Suprapubic skin (tissue), 4 donors: ENCODE measurements around the gene MAP4K5. TPM values are rescaled to one million over a fixed set of nuclear protein-coding genes. Genes with fewer than 3 reads are reported as not detected.

Experiments
- DNase-seq, 2 donors: peaks; one replicate each; pipeline ENCODE4 v3.0.0-alpha.2; 2019; ENCODE audit warnings: low spot score in 2 of 2
- H3K27ac ChIP-seq: fragments of 200-600 bp; sonication (generic); one replicate; pipeline ENCODE4 v1.5.1; 2019
- H3K27me3 ChIP-seq: fragments of 200-600 bp; sonication (generic); one replicate; pipeline ENCODE4 v1.5.1; 2019
- H3K36me3 ChIP-seq: fragments of 200-600 bp; sonication (generic); one replicate; pipeline ENCODE4 v1.5.1; 2019
- H3K4me1 ChIP-seq: fragments of 200-600 bp; sonication (generic); one replicate; pipeline ENCODE4 v1.5.1; 2019
- H3K4me3 ChIP-seq: fragments of 200-600 bp; sonication (generic); one replicate; pipeline ENCODE4 v1.5.1; 2019; ENCODE audit warnings: mild to moderate bottlenecking
- H3K9me3 ChIP-seq: fragments of 200-600 bp; sonication (generic); one replicate; pipeline ENCODE4 v1.5.1; 2019
- CTCF ChIP-seq, 2 donors: fragments of 200-600 bp in 1 of 2; fragments of 450-650 bp in 1 of 2; sonication (generic) in 1 of 2; IDR thresholded peaks; one replicate each; pipeline ENCODE4 v1.5.1; 2016 to 2019; ENCODE audit warnings: antibody characterized with exemption in 2 of 2, mild to moderate bottlenecking in 1 of 2, moderate library complexity in 1 of 2
- EP300 ChIP-seq: sonication (generic); formaldehyde crosslinking; IDR thresholded peaks from one replicate; pipeline ENCODE4 v1.6.1; 2017; ENCODE audit warnings: antibody characterized with exemption
- POLR2A ChIP-seq, 2 donors: fragments of 450-650 bp; IDR thresholded peaks; one replicate each; pipeline ENCODE4 v1.6.1; 2017; ENCODE audit warnings: antibody characterized with exemption in 2 of 2, mild to moderate bottlenecking in 2 of 2, moderate library complexity in 2 of 2
- POLR2AphosphoS5 ChIP-seq, 3 donors: sonication (generic); formaldehyde crosslinking; IDR thresholded peaks; one replicate each; pipeline ENCODE4 v1.6.1; 2017; ENCODE audit warnings: antibody characterized with exemption in 3 of 3
- WGBS: methylation state at CpG from one replicate; pipeline ENCODE4 v1.1.5; 2018; 5-methylcytosine and 5-hydroxymethylcytosine counted together
- total RNA-seq, 4 donors: library from RNA; depleted of rRNA; stranded (reverse); fragments of >200 nt; gene quantifications; one replicate each; pipeline ENCODE4 v1.1.0, GENCODE V29; 2016

Gene MAP4K5
- total RNA-seq, 4 donors from 2014 or later, result 109 to 226 (median 125) TPM

DNA sequence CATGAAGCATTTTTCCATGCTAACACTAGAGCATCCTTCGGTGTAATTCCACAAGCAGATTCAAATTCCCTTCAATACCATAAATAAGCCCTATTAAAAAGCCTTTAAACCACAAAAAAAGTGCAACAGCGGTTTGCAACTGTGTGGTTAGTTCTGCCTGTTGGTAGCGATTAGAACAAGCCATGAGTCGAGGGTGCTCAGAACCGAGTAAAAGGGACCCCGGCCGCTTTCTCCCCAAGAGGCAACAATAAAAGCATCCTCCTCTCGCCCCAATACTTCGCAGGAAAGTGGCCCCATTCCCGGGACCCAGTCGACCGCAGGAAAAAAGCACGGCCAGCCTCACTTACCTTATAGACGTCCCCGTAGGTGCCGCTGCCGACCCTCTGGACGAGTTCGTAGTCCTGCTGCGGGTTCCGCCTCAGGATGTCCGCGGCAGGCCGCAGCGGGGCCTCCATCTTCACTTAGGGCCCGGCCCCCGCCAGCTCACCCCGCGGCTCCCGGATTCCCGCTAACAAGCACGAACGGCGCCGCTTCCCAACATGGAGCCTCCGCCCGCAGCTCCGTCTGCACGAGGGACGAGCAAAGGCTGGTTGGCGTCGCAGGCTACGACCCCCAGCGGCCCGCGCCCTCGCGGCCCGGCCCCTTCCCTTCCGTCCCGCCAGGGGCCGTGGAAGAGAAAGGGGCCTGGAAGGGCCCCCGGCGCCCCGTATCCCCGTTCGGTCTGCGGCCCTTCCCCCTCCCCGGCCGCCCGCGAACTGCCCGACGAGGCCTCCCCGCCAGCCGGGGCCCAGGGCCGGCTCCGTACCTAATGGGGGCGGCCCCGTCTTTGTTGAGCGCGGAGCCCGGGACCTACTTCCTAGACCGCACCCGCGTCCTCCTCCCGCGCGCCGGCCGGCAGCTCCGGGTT is 521 bp downstream of the MAP4K5 start:
- peak; percentile 76 to 83 for DNase-seq
- WGBS, result 1% methylated on average over 43 of the region's 82 CpGs
- peaks cover 52% of the 10 kb centered on the region for H3K4me1 ChIP-seq
- H3K36me3 ChIP-seq, result no peaks in the 10 kb centered on the region
- TF ChIP-seq POLR2A (IDR thresholded peaks at IDR 0.05) (peak in 1 of 2 donors; percentile 19), CTCF (IDR thresholded peaks at IDR 0.05) (no peak), EP300 (no peak), POLR2AphosphoS5 (IDR thresholded peaks at IDR 0.05) (no peak)
- no peaks in the 10 kb centered on the region for H3K9me3 ChIP-seq
- H3K27ac ChIP-seq, result peak overlapping the region; percentile 97
- H3K27me3 ChIP-seq, result no peaks in the 10 kb centered on the region
- peak overlapping the region; percentile 83 for H3K4me3 ChIP-seq

GRCh38 chr14:50530794-50531365 is 1.5 kb downstream of the MAP4K5 start:
- peak overlapping the region; percentile 83 for H3K4me3 ChIP-seq
- TF ChIP-seq POLR2A (IDR thresholded peaks at IDR 0.05) (no peak), POLR2AphosphoS5 (IDR thresholded peaks at IDR 0.05) (no peak), EP300 (no peak), CTCF (IDR thresholded peaks at IDR 0.05) (no peak)
- WGBS, result 24% methylated on average over 8 of the region's 8 CpGs
- H3K27ac ChIP-seq, result no peak overlapping the region
- DNase-seq, result no peak
- no peaks in the 10 kb centered on the region for H3K27me3 ChIP-seq
- peaks cover 52% of the 10 kb centered on the region for H3K4me1 ChIP-seq
- H3K36me3 ChIP-seq, result no peaks in the 10 kb centered on the region
- no peaks in the 10 kb centered on the region for H3K9me3 ChIP-seq

DNA sequence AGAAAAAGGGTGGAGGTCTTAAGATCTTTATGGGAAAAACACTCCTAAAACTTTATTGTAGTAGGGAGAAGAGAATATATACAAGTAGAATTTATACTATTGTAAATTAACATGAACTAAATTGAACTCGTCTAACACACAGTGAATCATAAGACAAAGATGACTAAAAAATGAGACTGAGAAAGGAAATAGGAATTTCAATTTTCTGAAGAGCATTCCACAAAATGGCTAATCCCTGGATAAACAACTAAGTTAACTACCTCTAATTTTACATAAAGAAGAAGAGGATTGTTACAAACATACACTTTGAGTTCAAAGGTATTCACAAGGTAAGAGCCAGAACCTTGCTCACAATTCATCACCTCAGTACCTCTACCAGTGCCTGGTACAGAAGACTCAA is 2.0 kb downstream of the MAP4K5 start:
- Histone ChIP-seq H3K27me3 (no peaks in the 10 kb centered on the region), H3K27ac (no peak overlapping the region), H3K4me3 (peak overlapping the region; percentile 83), H3K4me1 (peaks cover 58% of the 10 kb centered on the region), H3K36me3 (no peaks in the 10 kb centered on the region), H3K9me3 (no peaks in the 10 kb centered on the region)
- no peak for TF ChIP-seq POLR2A (IDR thresholded peaks at IDR 0.05)
- no peak for TF ChIP-seq CTCF (IDR thresholded peaks at IDR 0.05)
- TF ChIP-seq POLR2AphosphoS5 (IDR thresholded peaks at IDR 0.05), result no peak
- no peak for TF ChIP-seq EP300
- DNase-seq, result no peak
- WGBS, result 24% methylated on average over 1 of the region's 1 CpG

DNA sequence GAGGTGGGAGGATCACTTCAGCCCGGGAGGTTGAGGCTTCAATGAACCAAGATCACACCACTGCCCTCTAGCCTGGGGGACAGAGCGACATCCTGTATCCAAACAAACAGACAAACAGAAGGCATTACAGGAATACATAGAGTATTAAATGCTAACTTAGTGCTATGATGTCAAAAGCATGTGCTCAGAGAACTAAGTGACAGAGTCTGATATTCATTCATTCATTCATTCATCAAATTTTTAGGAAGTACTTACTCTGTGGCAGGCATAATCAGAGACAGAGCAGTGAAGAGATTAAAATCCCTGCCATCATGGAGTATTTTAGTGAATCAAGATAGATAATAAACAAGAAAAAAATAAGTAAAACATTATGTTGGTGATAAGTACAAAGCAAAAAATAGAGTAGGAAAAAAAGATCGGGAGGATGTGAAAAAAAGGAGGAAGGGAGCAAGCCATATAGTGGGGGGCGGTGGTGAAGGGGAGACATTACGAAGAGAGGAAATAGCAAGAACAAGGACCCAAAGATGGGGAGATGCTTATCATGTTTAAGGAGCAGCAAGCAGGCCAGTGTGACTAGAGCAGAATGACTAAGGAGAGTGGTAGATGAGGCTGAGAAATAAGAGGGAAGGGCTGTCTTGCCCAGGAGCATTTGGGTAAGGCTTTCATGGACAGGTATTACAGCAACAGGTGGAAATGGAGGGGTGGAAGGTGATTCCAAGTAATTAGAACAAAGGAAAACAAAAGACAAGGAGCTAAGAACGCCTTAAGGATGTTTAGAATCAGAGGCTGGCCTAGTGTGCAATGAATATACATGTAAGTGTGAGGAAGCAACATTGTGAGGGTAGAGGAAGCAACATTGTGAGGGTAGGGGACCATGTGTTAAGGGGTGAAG is 2.8 kb downstream of the MAP4K5 start:
- Histone ChIP-seq H3K4me1 (peaks cover 65% of the 10 kb centered on the region), H3K27ac (peak overlapping the region; percentile 18), H3K4me3 (peak overlapping the region; percentile 83), H3K9me3 (no peaks in the 10 kb centered on the region), H3K36me3 (no peaks in the 10 kb centered on the region), H3K27me3 (no peaks in the 10 kb centered on the region)
- no peak for DNase-seq
- TF ChIP-seq EP300 (no peak), CTCF (IDR thresholded peaks at IDR 0.05) (no peak), POLR2AphosphoS5 (IDR thresholded peaks at IDR 0.05) (no peak), POLR2A (IDR thresholded peaks at IDR 0.05) (no peak)
- 61% methylated on average over 6 of the region's 6 CpGs for WGBS
